Calu3 (cell line): ENCODE data around the gene SSBP2. TPM values are rescaled to one million over a fixed set of nuclear protein-coding genes. Genes with fewer than 3 reads are reported as not detected.
A peak's percentile ranks its signal among the peaks of the same experiment; 100 is the strongest.

ENCODE experiments used
- BruUV-seq: library from RNA; stranded (reverse); fragments of 400-500 nt; replicated peaks from 2 replicates; lab custom pipeline; 2021; lab: Mats Ljungman, UMichigan
- CTCF ChIA-PET: fragments of 300-600 bp; sonication (Branson Sonifier 250); formaldehyde crosslinking; loops from one replicate; lab custom pipeline; 2022; ENCODE audit warnings: antibody characterized with exemption; lab: Charles Lee
- DNase-seq: peaks from one replicate; pipeline ENCODE4 v3.0.0; 2022
- H3K27ac Mint-ChIP-seq: one replicate; pipeline ENCODE4 v1.8.0; 2022; ENCODE audit warnings: mixed read lengths; ENCODE audit not compliant: unreplicated experiment
- H3K27me3 Mint-ChIP-seq: one replicate; pipeline ENCODE4 v1.8.0; 2022; ENCODE audit warnings: mixed read lengths; ENCODE audit not compliant: unreplicated experiment
- H3K36me3 Mint-ChIP-seq: one replicate; pipeline ENCODE4 v1.8.0; 2022; ENCODE audit warnings: mild to moderate bottlenecking, moderate library complexity, mixed read lengths; ENCODE audit not compliant: insufficient read depth, unreplicated experiment
- H3K4me1 Mint-ChIP-seq: one replicate; pipeline ENCODE4 v1.8.0; 2022; ENCODE audit warnings: mild to moderate bottlenecking, low read depth, mixed read lengths; ENCODE audit not compliant: unreplicated experiment
- H3K4me3 Mint-ChIP-seq: one replicate; pipeline ENCODE4 v1.8.0; 2022; ENCODE audit warnings: mild to moderate bottlenecking, low read depth, moderate library complexity, mixed read lengths; ENCODE audit not compliant: unreplicated experiment
- H3K9me3 Mint-ChIP-seq: one replicate; pipeline ENCODE4 v1.8.0; 2022; ENCODE audit warnings: low read depth, mixed read lengths; ENCODE audit not compliant: unreplicated experiment
- intact Hi-C: fragments of 100-400 bp; cut with micrococcal nuclease; formaldehyde crosslinking; loops from one replicate; pipeline ENCODE4 v1.10.0; 2022; ENCODE audit not compliant: unreplicated experiment
- total RNA-seq: library from RNA; stranded (reverse); gene quantifications from 2 replicates; pipeline ENCODE4 v1.2.3, GENCODE V29; 2022
- TF ChIP-seq, protein P1 (sequence below): fragments of 200-600 bp; IDR thresholded peaks from one replicate; pipeline ENCODE4 v1.8.0; 2022; ENCODE audit warnings: antibody characterized with exemption; ENCODE audit not compliant: unreplicated experiment

Gene SSBP2
- total RNA-seq, 1 experiment from 2014 or later, result 18.9 TPM

DNA sequence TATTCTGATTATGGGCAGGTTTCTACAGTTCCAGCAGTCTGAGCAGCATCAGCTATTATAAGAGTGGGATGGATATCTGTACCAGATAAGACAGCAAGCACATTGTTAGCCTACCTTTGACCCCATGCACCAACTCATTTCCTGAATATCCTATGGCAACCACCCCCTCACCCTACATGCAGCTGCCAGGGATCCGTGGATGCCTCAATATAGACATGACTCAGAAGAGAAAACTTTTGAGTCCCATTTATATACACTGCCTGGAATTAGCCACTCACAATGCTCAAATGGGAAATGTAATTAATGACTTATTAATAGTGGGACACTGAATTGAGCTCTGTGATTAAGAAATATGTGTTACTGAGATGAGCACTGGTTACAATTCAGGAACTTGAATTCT lies 124.4 kb downstream of the SSBP2 start:
- H3K27me3 Mint-ChIP-seq, result no peaks in the 10 kb centered on the region
- H3K27ac Mint-ChIP-seq, result peak overlapping the region; percentile 55
- intact Hi-C loops, result loop anchor here (5.0 kb wide), 1 partner anchor 109 kb away; no protein-coding TSS in a partner anchor
- H3K4me1 Mint-ChIP-seq, result peaks cover 25% of the 10 kb centered on the region
- DNase-seq, result peak; percentile 74
- H3K9me3 Mint-ChIP-seq, result no peaks in the 10 kb centered on the region
- H3K36me3 Mint-ChIP-seq, result no peaks in the 10 kb centered on the region
- CTCF ChIA-PET, result interaction anchor here (0.6 to 1.5 kb wide), 5 partner anchors 41 to 539 kb away, joined by 3 to 6 read pairs (median 4); no protein-coding TSS in a partner anchor
- BruUV-seq, result no TSS peak
- TF ChIP-seq, protein P1, sequence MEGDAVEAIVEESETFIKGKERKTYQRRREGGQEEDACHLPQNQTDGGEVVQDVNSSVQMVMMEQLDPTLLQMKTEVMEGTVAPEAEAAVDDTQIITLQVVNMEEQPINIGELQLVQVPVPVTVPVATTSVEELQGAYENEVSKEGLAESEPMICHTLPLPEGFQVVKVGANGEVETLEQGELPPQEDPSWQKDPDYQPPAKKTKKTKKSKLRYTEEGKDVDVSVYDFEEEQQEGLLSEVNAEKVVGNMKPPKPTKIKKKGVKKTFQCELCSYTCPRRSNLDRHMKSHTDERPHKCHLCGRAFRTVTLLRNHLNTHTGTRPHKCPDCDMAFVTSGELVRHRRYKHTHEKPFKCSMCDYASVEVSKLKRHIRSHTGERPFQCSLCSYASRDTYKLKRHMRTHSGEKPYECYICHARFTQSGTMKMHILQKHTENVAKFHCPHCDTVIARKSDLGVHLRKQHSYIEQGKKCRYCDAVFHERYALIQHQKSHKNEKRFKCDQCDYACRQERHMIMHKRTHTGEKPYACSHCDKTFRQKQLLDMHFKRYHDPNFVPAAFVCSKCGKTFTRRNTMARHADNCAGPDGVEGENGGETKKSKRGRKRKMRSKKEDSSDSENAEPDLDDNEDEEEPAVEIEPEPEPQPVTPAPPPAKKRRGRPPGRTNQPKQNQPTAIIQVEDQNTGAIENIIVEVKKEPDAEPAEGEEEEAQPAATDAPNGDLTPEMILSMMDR, result no peak
- peak overlapping the region; percentile 18 for H3K4me3 Mint-ChIP-seq

GRCh38 chr5:81609810-81610375 lies 141.0 kb downstream of the SSBP2 start:
- Mint-ChIP-seq H3K9me3 (peaks cover 4% of the 10 kb centered on the region), H3K4me3 (no peak overlapping the region), H3K27ac (no peak overlapping the region), H3K4me1 (no peaks in the 10 kb centered on the region), H3K36me3 (no peaks in the 10 kb centered on the region), H3K27me3 (no peaks in the 10 kb centered on the region)
- TF ChIP-seq, protein P1, result no peak
- intact Hi-C loops, result no loop called here
- no peak for DNase-seq
- no TSS peak for BruUV-seq
- CTCF ChIA-PET, result no interaction called here

- no peaks in the 10 kb centered on the region for H3K36me3 Mint-ChIP-seq
- no peak overlapping the region for H3K4me3 Mint-ChIP-seq
- intact Hi-C loops, result no loop called here
- no TSS peak for BruUV-seq
- no peak for DNase-seq
- H3K27ac Mint-ChIP-seq, result no peak overlapping the region
- H3K27me3 Mint-ChIP-seq, result no peaks in the 10 kb centered on the region
- H3K4me1 Mint-ChIP-seq, result no peaks in the 10 kb centered on the region
- CTCF ChIA-PET, result no interaction called here
- peaks cover 4% of the 10 kb centered on the region for H3K9me3 Mint-ChIP-seq
- TF ChIP-seq, protein P1, result no peak
These were observed 141.9 kb downstream of the SSBP2 start for GRCh38 chr5:81608976-81609375.

GRCh38 chr5:81607693-81608092 lies 143.2 kb downstream of the SSBP2 start:
- H3K27me3 Mint-ChIP-seq, result no peaks in the 10 kb centered on the region
- peaks cover 4% of the 10 kb centered on the region for H3K9me3 Mint-ChIP-seq
- BruUV-seq, result no TSS peak
- H3K27ac Mint-ChIP-seq, result no peak overlapping the region
- H3K36me3 Mint-ChIP-seq, result no peaks in the 10 kb centered on the region
- intact Hi-C loops, result no loop called here
- no peak for DNase-seq
- TF ChIP-seq, protein P1, result no peak
- peaks cover 4% of the 10 kb centered on the region for H3K4me1 Mint-ChIP-seq
- CTCF ChIA-PET, result no interaction called here
- no peak overlapping the region for H3K4me3 Mint-ChIP-seq
